DMS 273 (cell line): Measurements from ENCODE around the gene RPS6KA2.

Source experiments
- DNase-seq: peaks from one replicate; lab custom pipeline; 2025; ENCODE audit not compliant: unreplicated experiment; lab: John Stamatoyannopoulos, UW

Gene RPS6KA2

DNA sequence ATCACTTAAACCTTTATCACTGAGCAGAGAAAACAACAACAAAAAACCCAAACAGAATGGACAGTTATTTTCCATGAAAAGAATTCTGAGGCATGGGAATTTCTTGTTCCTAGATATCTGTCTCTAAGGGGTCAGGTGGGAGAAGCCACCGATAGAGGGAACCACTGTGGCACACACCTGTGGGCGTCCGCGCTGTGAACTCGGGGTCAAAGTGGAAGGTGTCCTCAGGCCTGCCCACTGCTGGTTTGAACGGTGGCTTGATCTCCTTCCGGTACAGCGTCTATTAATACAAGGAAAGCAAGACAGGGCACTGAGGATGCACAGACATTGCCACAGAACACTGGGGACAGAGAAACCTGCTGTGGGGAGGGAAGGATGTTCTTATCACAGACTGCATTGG, 167.8 kb downstream of the RPS6KA2 start:
- no peak for DNase-seq

DNA sequence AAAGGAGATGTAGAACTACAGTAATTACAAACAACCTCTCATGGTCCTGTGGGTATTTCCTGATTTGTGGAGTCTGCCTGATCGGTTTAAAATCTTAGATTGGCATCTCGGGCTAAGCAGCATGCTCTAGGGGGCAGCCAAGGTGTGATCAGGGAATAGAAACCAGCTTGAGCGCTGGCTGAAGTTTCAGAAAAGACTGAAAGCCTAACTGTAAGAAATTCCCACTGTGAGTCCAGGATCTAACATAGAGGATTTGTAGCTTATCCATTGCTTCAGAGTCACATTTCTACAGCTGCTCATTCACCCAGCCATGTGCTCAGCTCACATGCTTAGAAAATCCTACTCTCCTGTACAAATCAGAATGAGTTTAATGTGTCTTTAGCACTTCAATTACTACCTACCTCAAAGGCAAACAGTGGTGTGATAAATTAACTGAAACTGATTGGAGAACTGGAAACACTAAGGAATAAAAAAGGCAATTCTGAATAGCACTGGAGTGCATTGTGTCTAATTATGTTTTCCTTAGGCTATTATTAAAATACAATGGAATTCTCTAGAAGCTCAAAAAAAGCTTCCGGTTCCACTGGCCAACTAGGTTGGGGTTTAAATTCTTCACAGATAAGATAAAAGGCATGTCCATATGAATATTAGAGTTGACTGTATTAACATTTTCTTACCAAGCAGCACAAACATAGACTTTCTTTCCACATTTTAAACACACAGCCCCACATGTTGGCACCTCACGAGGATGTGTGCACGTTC, 170.5 kb downstream of the RPS6KA2 start:
- DNase-seq: peak; percentile 31

DNA sequence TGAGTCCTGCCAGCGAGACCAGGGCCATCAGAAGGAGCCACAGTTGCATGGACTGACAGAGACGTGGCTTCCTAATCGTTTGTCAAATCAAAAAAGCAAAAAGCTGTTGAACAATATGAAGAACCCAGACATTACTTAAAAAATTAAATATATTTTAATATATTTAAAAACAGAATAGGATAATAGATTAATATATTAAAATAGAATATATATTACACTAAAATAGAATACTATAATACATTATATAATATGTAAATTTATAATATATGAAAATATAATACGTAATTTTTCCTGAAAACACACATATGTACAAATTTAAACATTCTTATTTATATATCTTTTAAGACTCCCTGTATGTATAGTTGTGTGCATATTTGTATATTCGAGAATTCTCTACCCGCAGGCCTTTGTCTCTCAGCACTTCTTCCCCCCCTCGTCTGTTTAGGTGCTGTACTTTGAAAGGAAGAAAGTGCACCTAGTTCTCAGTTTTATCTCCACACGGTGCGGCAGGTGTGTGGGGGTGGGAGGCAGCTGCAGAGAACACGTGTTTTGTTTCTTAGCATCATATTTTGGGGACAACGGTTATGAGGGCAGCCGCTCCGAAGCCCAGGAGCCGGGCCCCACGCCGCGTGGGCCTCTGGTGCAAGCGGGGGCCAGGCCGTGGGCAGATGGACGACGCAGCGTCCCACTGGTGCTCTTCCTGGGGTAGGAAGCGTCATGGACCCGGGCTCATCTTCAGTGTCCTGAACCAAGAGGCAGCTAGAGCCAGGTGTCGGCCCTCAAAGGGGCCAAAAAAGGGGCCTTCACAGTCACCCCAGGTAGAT, 172.1 kb downstream of the RPS6KA2 start:
- DNase-seq: no peak

DNA sequence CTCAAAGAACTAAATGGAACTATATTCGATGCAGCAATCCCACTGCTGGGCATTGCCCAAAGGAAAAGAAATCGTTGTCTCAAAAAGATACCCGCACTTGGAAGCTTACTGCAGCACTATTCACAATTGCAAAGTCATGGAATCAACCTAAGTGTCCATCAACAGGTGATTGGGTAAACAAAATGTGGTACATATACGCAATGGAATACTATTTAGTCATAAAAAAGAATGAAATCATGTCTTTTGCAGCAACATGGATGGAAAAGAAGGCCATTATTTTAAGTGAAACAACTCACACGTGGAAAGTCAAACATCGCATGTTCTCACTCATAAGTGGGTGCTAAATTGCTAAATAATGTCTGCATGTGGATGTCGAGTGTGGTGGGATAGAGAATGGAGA, 173.4 kb downstream of the RPS6KA2 start:
- DNase-seq: no peak

DNA sequence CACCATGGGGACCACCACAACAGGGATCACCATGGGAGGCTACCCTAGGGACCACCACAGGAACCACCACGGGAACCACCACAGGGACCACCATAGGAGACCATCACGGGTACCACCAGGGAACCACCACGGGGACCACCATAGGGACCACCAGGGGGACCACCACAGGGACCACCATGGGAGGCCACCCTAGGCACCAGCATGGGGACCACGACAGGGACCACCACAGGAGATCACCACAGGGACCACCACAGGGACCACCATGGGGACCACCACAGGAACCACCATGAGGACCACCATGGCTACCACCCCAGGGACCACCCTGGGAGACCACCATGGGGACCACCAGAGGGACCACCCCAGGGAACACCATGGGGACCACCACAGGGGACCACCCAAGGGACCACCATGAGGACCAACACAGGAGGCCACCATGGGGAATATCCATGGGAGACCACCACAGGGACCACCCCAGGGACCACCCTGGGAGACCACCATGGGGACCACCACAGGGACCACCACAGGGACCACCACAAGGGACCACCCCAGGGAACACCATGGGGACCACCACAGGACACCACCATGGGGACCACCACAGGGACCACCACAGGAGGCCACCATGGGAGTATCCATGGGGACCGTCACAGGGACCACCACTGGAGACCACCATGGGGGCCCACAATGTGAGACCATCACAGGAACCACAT, 176.7 kb downstream of the RPS6KA2 start:
- no peak for DNase-seq

DNA sequence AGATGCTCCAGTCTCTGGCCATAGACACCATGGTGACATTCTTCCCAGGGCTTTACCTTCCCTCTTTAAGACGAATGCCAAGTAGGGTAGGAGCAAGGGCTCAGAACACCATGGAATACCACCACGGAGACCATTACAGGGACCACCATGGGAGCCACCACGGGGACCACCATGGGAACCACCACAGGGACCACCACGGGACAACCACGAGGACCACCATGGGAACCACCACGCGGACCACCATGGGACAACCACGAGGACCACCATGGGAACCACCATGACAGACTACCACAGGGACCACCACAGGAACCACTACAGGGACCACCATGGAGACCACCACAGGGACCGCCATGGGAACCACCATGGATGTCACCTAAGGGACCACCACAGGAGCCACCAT, 177.4 kb downstream of the RPS6KA2 start:
- DNase-seq: no peak

DNA sequence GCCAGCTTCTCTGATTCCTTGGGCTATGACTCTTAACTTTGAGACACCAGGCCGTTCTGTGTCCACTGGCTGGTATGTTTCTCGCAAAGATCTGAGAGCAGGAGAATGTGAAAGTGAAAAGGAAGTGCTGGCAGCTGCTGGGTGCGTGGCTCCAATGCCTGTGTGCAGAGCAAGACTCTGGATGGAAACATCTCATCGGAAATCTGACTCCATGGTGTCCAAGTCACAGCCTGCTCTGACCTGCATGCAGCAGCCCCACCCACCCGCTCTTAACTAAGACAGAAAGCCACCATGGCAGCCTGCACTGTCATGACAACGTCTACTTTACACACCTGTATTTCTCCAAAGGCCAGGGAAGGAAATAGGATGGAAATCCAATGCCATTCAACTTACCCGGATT, 178.0 kb downstream of the RPS6KA2 start:
- no peak for DNase-seq

DNA sequence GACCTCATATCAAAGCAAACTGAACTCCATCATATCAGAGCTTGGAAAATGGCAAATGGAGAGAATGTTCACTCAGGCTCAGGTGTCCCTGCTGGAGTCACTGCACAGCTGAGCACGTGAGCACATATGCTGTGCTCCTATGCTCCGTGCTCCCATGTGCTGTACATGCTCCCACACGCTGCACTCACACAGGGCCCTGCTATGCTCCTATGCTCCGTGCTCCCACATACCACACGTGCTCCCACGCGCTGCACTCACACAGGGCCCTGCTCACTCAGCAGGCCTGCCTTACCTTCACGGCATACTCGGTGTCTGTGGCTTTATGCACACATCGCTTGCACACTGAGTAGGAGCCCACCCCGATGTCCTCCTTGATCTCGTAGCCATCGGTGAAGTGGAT, 178.6 kb downstream of the RPS6KA2 start:
- no peak for DNase-seq

DNA sequence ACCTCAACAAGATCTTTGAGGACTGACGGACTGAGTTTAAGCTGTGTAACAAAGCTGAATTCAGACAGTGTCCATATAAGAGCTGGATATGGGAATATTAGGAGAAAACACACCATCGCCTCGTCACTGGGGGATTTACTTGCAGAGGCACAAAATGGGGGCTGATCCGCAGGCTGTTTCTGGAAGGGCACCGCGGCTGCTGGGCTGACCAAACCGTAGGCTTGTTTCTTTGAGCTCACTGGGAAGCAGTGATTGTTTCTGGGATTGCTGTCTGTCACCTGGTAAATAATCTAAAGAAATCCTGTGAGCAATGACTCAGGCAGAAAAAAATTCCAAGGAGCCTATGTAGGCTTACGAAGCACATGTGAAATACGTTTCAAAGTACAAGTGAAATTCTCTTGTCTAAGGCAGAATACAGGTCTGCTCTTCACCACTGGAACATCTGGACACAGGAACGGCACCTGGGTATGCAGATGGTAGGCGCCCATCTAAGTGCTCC, 180.4 kb downstream of the RPS6KA2 start:
- no peak for DNase-seq

DNA sequence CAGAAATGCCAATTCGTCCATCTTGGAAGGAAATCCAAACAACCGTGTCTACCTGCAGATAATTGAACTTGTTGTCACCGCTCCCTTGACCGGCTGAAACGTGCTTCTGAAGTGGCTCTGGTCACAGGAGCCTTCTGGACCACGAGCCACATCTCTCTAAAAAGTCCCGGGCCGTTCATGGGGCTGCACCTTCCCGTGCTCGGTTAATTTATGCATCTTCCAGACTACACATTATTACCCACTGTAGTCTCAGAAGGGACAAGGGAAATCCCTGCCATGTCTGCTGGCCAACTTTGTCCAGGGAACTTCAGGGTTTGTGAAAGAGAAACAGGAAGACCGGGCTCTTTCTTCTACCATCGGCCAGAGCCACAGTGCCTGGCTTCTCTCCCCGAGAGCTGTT, 180.9 kb downstream of the RPS6KA2 start:
- DNase-seq: no peak

DNA sequence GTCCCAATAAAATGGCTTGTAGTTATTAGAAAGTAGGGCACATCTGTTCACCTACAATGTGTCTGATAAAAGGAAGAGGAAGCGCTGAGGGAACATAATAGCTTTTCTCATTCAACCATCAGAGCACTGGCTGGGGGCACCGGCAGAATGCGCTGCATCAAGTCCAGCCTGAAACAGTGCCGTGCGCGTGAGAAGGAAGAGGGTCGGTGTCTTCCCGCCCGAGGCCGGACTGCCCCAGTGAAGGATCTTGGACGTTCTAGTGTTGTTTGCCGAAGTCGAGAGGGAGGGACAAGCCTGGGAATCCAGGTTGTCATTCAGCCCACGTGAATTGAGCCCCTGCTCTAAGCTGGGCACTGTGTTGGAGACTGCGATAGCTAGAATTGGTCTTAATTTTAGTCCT, 182.6 kb downstream of the RPS6KA2 start:
- DNase-seq: no peak

DNA sequence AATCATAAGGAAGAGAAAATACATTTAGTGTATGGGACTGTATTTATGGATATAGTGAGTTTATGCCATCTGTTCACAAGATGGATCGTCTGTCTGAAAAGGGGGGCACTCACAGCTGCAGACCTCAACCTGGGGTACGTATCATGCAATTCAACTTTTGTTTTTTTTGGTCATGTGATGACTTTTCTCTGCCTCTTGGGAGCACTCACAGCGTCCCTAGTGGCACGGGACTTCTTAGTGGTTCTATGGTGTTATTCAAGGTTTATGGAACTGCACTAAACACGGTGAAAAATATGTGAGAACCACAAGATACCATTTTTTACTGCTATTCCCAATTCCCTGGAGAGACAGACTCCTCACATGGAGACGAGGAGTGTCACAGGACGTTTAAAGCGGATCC, 183.9 kb downstream of the RPS6KA2 start:
- no peak for DNase-seq

DNA sequence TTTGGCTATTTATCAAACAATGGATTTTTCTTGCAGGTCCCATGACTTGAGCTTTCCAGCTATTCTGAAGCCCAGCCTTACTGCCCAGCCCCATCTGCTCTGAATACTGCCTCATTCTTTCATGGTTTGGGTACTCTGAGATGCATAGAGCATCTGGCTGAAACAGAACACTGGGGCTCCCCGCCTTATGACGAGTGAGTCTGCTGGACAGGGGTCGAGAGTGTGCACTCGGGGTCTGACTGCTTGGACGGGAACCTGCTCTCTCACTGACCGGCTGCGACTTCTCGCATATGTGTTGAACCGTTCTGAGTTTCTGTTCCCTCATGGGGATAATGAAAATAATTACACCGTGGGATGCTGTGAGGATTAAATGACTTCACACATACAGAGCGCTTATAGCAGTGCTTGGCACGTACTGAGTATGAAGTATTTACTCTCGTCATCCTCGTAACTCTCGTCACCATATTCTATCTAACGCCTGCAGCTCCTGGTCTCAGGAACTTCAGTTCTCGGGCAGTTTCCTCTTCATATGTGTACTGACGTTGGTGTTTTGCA, 184.8 kb downstream of the RPS6KA2 start:
- no peak for DNase-seq

DNA sequence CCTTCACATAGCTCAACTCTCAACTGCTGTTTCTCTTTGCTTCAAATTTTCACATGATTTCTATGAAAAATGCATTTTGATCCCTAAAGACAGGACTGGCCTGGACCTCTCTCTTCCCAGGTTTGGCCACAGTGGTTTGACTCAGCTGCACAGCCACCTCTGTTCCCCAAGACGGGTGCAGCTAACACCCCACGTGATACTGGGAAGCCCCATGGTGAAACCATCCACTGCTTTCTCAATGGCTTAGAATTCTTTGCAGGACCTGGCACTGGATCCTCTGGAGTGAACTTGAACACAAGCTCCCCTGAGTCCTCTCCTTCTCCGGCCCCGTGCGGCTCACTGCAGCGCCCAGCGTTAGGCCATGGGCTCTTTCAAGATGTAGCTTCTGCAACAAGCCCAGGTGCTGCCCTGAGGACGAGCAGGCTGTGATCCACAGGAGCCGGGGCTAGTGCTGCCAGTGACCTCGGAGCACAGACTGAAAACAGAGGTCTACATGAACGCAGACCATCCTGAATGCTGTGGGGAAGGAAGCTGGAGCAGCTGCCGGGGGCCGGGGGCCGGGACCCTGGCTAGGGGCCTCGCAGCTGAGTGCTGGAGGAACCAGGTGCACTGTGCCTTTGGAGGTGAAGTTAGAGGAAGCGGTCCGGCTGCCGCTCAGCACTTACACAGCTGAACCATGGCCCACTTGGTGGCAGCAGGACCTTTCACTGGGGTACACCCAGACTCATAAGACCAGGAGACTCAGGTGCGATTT, 185.5 kb downstream of the RPS6KA2 start:
- no peak for DNase-seq

DNA sequence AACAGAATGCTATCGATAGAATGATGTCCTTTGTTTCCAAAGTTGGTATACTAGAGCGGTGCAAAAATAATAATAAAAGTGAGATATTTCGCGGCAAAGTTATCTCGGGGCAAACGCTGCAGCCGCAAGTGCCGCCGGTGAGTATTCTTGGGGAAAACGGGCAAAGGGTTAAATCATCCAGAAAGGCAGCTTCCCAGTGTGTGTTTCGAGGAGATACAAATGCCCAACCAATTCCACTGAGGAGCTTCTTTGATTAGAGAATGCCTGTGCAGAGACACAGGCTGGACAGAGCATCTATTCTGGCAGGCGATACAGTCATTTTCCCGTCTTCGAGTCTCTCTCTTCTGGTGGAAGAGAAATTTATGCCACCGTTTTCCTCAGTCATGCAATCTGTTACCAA, 186.3 kb downstream of the RPS6KA2 start:
- no peak for DNase-seq

DNA sequence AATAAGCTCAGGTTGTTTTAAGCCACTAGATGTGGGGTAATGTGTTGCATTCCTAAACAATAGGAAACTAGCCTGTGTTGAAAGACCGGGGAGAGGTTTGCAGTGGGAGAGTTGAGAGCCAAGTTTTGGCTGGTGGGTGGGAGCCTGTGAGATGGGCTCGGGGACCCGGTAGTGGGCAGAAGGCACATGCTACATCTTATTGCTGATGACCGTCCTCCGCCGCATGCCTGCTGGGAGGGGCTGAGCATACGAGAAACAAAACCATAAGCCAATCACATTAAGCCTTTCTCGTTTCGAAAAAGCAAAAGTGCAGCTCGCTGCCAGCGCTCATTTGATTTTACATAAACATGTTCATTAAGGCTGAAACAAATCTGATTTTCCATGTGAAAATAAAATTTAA, 186.9 kb downstream of the RPS6KA2 start:
- DNase-seq: no peak

DNA sequence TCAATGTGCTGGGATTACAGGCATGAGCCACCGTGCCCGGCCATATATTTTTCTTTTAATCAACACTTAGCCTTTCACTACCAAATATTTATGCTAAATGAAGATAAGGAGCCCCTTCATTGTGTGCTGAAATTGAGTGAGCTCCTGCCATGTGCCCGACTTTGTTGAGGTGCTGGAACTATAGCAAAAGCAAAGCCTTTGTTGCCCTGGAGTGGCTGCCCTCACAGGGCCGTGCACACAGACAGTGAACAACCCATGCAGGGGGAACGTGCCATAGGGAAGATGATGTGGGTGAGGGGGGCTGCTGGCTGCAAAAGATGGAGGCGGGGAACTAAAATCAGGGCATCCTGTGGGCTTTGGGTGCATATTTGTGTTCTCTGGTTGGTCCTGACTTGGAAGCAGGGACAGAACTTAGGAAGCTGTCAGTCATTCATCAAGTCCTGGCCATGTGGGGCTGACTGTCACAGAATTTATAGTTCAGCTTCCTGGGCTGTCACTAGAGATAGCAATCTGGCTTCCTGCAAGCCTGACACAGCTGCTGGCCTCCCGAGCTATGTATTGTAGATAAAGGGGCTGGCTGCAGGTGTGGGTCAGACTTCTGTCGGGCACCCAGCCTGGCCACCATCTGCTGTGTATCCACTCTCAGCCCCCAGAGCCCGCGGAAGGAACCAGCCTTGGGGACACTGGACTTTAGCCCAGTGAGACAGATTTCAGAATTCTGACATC, 187.5 kb downstream of the RPS6KA2 start:
- peak; percentile 21 for DNase-seq

DNA sequence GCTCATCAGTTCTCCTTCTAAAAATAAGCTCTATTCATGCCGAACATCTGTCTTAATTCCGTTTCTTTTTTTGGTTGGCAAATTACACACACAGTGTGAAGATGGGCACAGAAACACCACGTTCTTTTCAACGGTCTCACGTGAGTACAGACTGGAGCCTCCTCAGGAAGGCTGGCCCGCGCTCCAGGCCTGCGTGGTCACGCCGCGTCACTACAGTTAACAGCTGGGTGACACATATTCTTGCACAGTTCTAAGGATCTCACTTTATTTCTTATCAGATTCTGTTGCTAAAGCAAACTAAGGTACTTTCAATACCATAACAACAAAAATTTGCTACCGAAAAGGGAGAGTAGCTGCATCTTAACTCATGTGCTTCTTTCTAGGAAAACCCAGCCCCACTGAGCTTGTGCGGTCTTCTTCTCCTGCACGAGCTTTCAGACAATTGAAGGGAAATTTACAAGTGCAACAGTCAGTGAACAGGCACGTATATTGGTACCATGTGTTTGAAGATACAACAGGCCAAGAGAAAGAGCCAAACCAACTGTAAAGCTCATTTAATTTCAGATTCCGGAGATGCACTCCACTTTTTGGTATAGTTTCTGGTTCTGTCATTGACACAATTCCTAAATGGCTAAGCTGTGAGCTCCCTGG, 188.7 kb downstream of the RPS6KA2 start:
- no peak for DNase-seq

DNA sequence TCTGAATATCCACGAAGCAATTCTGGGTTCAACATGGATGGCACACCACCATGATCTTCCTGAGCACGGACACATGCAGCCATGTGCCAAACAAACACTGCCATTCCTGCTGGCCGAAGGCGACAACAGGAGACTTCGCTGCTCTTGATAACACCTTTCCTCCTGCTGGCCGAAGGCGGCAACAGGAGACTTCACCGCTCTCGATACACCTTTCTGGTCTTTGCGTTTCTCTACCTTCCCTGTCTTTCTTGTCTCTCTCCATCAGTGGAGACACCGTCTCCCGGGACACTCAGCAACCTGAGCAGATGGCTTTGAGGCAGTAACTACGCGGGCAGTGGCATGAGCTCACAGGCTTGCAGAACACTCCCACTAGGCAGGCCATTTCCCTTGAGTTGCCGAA, 189.4 kb downstream of the RPS6KA2 start:
- peak; percentile 10 for DNase-seq
